Body of pancreas (tissue), 4 donors: ENCODE data around the gene PLEKHG2. TPM values are rescaled to one million over a fixed set of nuclear protein-coding genes. Genes with fewer than 3 reads are reported as not detected.
A peak's percentile ranks its signal among the peaks of the same experiment; 100 is the strongest.

Experiments
- ATAC-seq: fragments of 150-250 bp; one replicate; pipeline ENCODE4 v1.9.1; 2016
- DNase-seq, 4 donors: peaks; one replicate each; pipeline ENCODE4 v3.0.0-alpha.2; 2019
- H3K27ac ChIP-seq, 4 donors: fragments of 200-600 bp; sonication (generic); 1 replicate in 3 of 4; 2 replicates in 1 of 4; pipeline versions ENCODE4 v1.5.1 to v1.6.1; 2016 to 2019; ENCODE audit warnings: mild to moderate bottlenecking in 1 of 4, mixed read lengths in 1 of 4, moderate library complexity in 1 of 4
- H3K27me3 ChIP-seq, 2 donors: fragments of 200-600 bp; sonication (generic); one replicate each; pipeline ENCODE4 v1.6.0; 2016; ENCODE audit warnings: mild to moderate bottlenecking in 1 of 2
- H3K36me3 ChIP-seq, 2 donors: fragments of 200-600 bp; sonication (generic); replicated peaks in 1 of 2; 2 replicates each; pipeline ENCODE4 v1.5.1; 2016; ENCODE audit warnings: low read depth in 2 of 2; ENCODE audit not compliant: insufficient read depth in 1 of 2
- H3K4me1 ChIP-seq: fragments of 200-600 bp; sonication (generic); one replicate; pipeline ENCODE4 v1.6.0; 2016
- H3K4me3 ChIP-seq, 2 donors: fragments of 200-600 bp; sonication (generic); 1 replicate in 1 of 2; 2 replicates in 1 of 2; pipeline ENCODE4 v1.5.1; 2016 to 2019
- H3K9me3 ChIP-seq, 3 donors: fragments of 200-600 bp; sonication (generic); 1 replicate in 2 of 3; 2 replicates in 1 of 3; pipeline ENCODE4 v1.5.1; 2016
- POLR2A ChIP-seq, 3 donors: fragments of 450-650 bp; IDR thresholded peaks; one replicate each; pipeline ENCODE4 v1.6.1; 2016; ENCODE audit warnings: antibody characterized with exemption in 3 of 3, mild to moderate bottlenecking in 2 of 3
- WGBS, 2 donors: methylation state at CpG; one replicate each; pipeline ENCODE4 v1.1.5; 2017; 5-methylcytosine and 5-hydroxymethylcytosine counted together
- intact Hi-C: fragments of 100-400 bp; cut with DNase I; formaldehyde crosslinking; loops from one replicate; pipeline ENCODE4 v1.15.1; 2023
- total RNA-seq, 2 donors: library from RNA; depleted of rRNA; stranded (reverse); fragments of >200 nt; gene quantifications; one replicate each; pipeline ENCODE4 v1.1.0, GENCODE V29; 2016
- TF ChIP-seq, protein P1 (sequence below), 7 experiments: fragments of 450-650 bp in 4 of 7; fragments of 200-600 bp in 3 of 7; sonication (generic) in 3 of 7; IDR thresholded peaks; one replicate each; pipeline ENCODE4 v1.5.1; 2016 to 2019; ENCODE audit warnings: antibody characterized with exemption in 7 of 7

The PLEKHG2 gene
- total RNA-seq, 2 donors from 2014 or later = 6.7 to 13.2 TPM

GRCh38 chr19:39438270-39438934, 25.9 kb downstream of the PLEKHG2 start:
- peaks cover 0 to 8% of the 10 kb centered on the region in 2 donors for H3K36me3 ChIP-seq
- DNase-seq = no peak
- 72 to 73% methylated on average over 9 of the region's 9 CpGs for WGBS, 2 donors
- H3K9me3 ChIP-seq = no peaks in the 10 kb centered on the region
- ATAC-seq = no peak
- no peak overlapping the region for H3K4me3 ChIP-seq
- intact Hi-C loops = no loop called here
- no peaks in the 10 kb centered on the region for H3K27me3 ChIP-seq
- H3K4me1 ChIP-seq = peaks cover 37% of the 10 kb centered on the region
- TF ChIP-seq, protein P1, sequence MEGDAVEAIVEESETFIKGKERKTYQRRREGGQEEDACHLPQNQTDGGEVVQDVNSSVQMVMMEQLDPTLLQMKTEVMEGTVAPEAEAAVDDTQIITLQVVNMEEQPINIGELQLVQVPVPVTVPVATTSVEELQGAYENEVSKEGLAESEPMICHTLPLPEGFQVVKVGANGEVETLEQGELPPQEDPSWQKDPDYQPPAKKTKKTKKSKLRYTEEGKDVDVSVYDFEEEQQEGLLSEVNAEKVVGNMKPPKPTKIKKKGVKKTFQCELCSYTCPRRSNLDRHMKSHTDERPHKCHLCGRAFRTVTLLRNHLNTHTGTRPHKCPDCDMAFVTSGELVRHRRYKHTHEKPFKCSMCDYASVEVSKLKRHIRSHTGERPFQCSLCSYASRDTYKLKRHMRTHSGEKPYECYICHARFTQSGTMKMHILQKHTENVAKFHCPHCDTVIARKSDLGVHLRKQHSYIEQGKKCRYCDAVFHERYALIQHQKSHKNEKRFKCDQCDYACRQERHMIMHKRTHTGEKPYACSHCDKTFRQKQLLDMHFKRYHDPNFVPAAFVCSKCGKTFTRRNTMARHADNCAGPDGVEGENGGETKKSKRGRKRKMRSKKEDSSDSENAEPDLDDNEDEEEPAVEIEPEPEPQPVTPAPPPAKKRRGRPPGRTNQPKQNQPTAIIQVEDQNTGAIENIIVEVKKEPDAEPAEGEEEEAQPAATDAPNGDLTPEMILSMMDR (IDR thresholded peaks at IDR 0.05) = no peak
- no peak for TF ChIP-seq POLR2A (IDR thresholded peaks at IDR 0.05)
- no peak overlapping the region for H3K27ac ChIP-seq

GRCh38 chr19:39444598-39445195, 32.2 kb downstream of the PLEKHG2 start:
- Histone ChIP-seq H3K4me3 (peak overlapping the region; percentile 13 to 93), H3K27ac (peak overlapping the region in 3 of 4 donors; percentile 79 to 96 (median 92)), H3K4me1 (peaks cover 46% of the 10 kb centered on the region), H3K27me3 (no peaks in the 10 kb centered on the region), H3K9me3 (no peaks in the 10 kb centered on the region), H3K36me3 (no peaks in the 10 kb centered on the region)
- ATAC-seq (no peak), DNase-seq (peak in 1 of 4 donors; percentile 21)
- intact Hi-C loops = loop anchor here (10.0 kb wide), 1 partner anchor 90 kb away; the partner anchor contains the start of gene EID2B
- no peak for TF ChIP-seq POLR2A (IDR thresholded peaks at IDR 0.05)
- TF ChIP-seq, protein P1 (IDR thresholded peaks at IDR 0.05) = no peak
- WGBS, 2 donors = 2 to 3% methylated on average over 17 of the region's 17 CpGs

DNA sequence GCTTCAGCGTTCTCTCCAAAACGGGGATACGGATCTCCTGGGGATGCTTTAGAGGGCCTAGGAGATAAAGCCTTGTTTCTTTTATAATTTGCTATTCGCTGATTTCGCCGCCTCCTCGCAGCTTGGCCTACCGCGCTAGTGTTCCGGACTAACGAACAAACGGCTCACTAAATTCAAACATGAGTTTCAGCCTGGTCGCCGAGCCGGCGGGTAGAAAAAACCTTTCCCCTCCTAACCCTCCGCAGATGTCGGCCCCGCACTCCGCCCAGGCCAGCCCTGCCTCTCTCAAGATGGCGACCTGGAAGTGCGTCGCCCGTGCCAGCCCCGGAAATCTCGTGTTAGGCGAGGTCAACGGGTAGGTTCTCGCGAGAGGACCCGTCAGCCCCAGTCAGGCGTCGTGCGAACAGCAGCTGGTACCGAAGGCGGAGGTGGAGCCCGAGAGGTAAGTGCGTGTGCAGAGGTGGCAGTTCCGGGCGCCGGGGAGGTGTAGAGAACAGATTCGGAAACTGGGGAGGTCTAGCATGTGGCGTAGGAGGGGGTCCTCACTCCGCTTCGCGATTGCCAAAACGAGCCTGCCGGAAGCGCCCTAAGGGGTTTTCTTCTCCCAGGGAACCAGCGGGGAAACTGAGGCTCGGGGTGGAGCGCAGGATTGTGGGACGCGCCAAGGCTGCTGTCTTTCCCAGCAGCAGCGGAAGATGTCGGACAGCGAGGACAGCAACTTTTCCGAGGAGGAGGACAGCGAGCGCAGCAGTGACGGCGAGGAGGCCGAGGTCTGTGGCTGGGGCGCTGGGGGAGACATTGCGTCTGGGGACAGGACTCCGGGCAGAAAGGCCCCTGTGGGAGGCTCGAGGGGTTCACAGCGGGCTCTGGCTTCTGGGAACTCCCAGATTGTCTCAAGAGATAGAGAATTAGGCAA, 33.0 kb downstream of the PLEKHG2 start, which contains the start of gene SUPT5H:
Gene SUPT5H, plus strand, starts transcription at position 387 of the 916 bp plus-strand sequence. Its CDS starts 309 bp downstream, at position 696.
- Histone ChIP-seq H3K27ac (peak within 1 kb of the TSS; percentile 72 to 96 (median 86)), H3K4me3 (peak within 1 kb of the TSS; percentile 93 to 94), H3K27me3 (no peaks in the 10 kb centered on the region), H3K9me3 (no peaks in the 10 kb centered on the region), H3K36me3 (no peaks in the 10 kb centered on the region), H3K4me1 (peaks cover 48% of the 10 kb centered on the region)
- ATAC-seq (peak; percentile 100), DNase-seq (peak; percentile 98 to 99 (median 99))
- WGBS, 2 donors = 0% methylated on average over 38 to 68 of the region's 68 CpGs
- intact Hi-C loops = loop anchor here (10.0 kb wide), 1 partner anchor 89 kb away; the partner anchor contains the start of gene EID2B
- peak; percentile 81 to 96 (median 94) for TF ChIP-seq POLR2A (IDR thresholded peaks at IDR 0.05)
- TF ChIP-seq, protein P1 (IDR thresholded peaks at IDR 0.05) = peak in 1 of 7 experiments; percentile 19

- ATAC-seq = no peak
- no peaks in the 10 kb centered on the region for H3K27me3 ChIP-seq
- H3K4me3 ChIP-seq = peak overlapping the region; percentile 93 to 94
- intact Hi-C loops = loop anchor here (10.0 kb wide), 1 partner anchor 88 kb away; the partner anchor contains the start of gene EID2B
- no peak for DNase-seq
- H3K36me3 ChIP-seq = no peaks in the 10 kb centered on the region
- 65 to 67% methylated on average over 14 to 16 of the region's 16 CpGs for WGBS, 2 donors
- H3K9me3 ChIP-seq = no peaks in the 10 kb centered on the region
- H3K27ac ChIP-seq = peak overlapping the region in 2 of 4 donors; percentile 79 to 96
- TF ChIP-seq, protein P1 (IDR thresholded peaks at IDR 0.05) = no peak
- TF ChIP-seq POLR2A (IDR thresholded peaks at IDR 0.05) = no peak
- H3K4me1 ChIP-seq = peaks cover 47% of the 10 kb centered on the region
These were observed 34.1 kb downstream of the PLEKHG2 start for GRCh38 chr19:39446365-39447084.
